ENCODE measurements around the gene ERFL. TPM values are rescaled to one million over a fixed set of nuclear protein-coding genes. Genes with fewer than 3 reads are reported as not detected.

Gene ERFL
- total RNA-seq, 1 experiment from 2014 or later: 0.79 TPM

DNA sequence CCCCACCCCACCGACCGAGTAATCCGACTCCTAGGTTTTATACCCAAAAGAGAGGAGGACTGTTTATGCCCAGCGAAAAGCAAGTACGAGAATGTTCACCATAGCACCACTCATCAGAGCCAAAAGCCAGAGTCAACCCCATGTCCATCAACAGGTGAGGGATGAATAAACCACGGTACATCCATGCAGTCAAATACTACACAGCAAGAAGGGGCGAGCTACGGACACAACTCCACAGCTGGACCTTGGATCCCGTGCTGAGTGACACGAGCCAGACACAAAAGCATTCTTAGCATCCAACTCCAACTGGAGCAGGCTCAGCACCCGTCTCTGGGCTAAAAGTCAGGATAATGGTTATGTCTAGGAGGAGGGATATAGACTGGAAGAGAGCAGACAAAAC is 43.1 kb upstream of the ERFL start:
- BruUV-seq (replicated peaks): no TSS peak
- no peak overlapping the region for H3K4me2 ChIP-seq (ENCODE audit: low read length)
- H3K79me2 ChIP-seq (ENCODE audit: insufficient read depth, low read length): no peaks in the 10 kb centered on the region
- H3K4me3 ChIP-seq (replicated peaks in 1 of 2; ENCODE audit: low read depth in 1 of 2, low read length in 2 of 2): no peak overlapping the region
- ATAC-seq: no peak
- H3K27me3 ChIP-seq (ENCODE audit: insufficient read depth, low read length): no peaks in the 10 kb centered on the region
- H3K36me3 ChIP-seq (ENCODE audit: control insufficient read depth in 1 of 2, insufficient read depth in 2 of 2, low read length in 2 of 2): no peaks in the 10 kb centered on the region; a peak in 1 of 4 replicates
- no peak for DNase-seq (ENCODE audit: low read depth, low spot score)
- no peak for TF ChIP-seq EGR1 (IDR thresholded peaks at IDR 0.05; ENCODE audit: low read depth)
- TF ChIP-seq YY1 (IDR thresholded peaks at IDR 0.05; ENCODE audit: extremely low read depth, insufficient replicate concordance, low read depth, low read length): no peak
- no peak for TF ChIP-seq SP1 (IDR thresholded peaks at IDR 0.05; ENCODE audit: low read depth)
- no peak for TF ChIP-seq CTCF (IDR thresholded peaks at IDR 0.05 in 2 of 3, conservative IDR thresholded peaks at IDR 0.05 in 1 of 3; ENCODE audit: borderline replicate concordance in 1 of 3, insufficient read depth in 1 of 3, low read depth in 2 of 3, low read length in 2 of 3)
- no peak for TF ChIP-seq POLR2AphosphoS5 (IDR thresholded peaks at IDR 0.05; ENCODE audit: low read depth, low read length)
- no peak for TF ChIP-seq ATF3 (IDR thresholded peaks at IDR 0.05)
- no peak for TF ChIP-seq CBX3 (IDR thresholded peaks at IDR 0.05; ENCODE audit: low read depth)
- TF ChIP-seq ZNF274 (IDR thresholded peaks at IDR 0.05; ENCODE audit: low read depth, low read length): no peak
- no peak for TF ChIP-seq SRF (IDR thresholded peaks at IDR 0.05; ENCODE audit: low read depth)
- TF ChIP-seq SIN3A (IDR thresholded peaks at IDR 0.05; ENCODE audit: low read depth): no peak
- TF ChIP-seq ELF1 (IDR thresholded peaks at IDR 0.05; ENCODE audit: borderline replicate concordance, low read depth): no peak
- no peak for TF ChIP-seq TCF7L2 (IDR thresholded peaks at IDR 0.05; ENCODE audit: borderline replicate concordance, extremely low read depth, insufficient read depth, insufficient read length)
- TF ChIP-seq EZH2 (IDR thresholded peaks at IDR 0.05): no peak
- TF ChIP-seq EZH2phosphoT487 (IDR thresholded peaks at IDR 0.05; ENCODE audit: borderline replicate concordance): no peak
- no peak for TF ChIP-seq RAD21 (IDR thresholded peaks at IDR 0.05; ENCODE audit: low read depth)
- no peaks in the 10 kb centered on the region for H3K9me2 ChIP-seq (ENCODE audit: insufficient read depth)
- no peak overlapping the region for H3K9ac ChIP-seq (ENCODE audit: low read length)
- H4K20me1 ChIP-seq (ENCODE audit: insufficient read depth): no peaks in the 10 kb centered on the region
- ChIA-PET POLR2A (no interaction called here), RAD21 (ENCODE audit: low non-redundant PET in 1 of 2, low total read pairs in 2 of 2, uncharacterized antibody in 2 of 2, unreplicated experiment in 2 of 2) (no interaction called here), CTCF (no interaction called here)
- H3K27ac ChIP-seq (ENCODE audit: low read depth, low read length): no peak overlapping the region
- H3K9me3 ChIP-seq (ENCODE audit: control insufficient read depth in 1 of 2, insufficient read depth in 1 of 2, low read depth in 1 of 2, low read length in 2 of 2): no peaks in the 10 kb centered on the region
- intact Hi-C loops (cut with micrococcal nuclease): no loop called here
- H3K4me1 ChIP-seq (ENCODE audit: control insufficient read depth in 1 of 2, insufficient read depth in 2 of 2, low read length in 2 of 2): no peaks in the 10 kb centered on the region
- no peak overlapping the region for H2AFZ ChIP-seq (ENCODE audit: low read depth, low read length, poor library complexity, severe bottlenecking)

Data from HCT116 (cell line).